ENCODE results near the gene SLC44A1.

DNA sequence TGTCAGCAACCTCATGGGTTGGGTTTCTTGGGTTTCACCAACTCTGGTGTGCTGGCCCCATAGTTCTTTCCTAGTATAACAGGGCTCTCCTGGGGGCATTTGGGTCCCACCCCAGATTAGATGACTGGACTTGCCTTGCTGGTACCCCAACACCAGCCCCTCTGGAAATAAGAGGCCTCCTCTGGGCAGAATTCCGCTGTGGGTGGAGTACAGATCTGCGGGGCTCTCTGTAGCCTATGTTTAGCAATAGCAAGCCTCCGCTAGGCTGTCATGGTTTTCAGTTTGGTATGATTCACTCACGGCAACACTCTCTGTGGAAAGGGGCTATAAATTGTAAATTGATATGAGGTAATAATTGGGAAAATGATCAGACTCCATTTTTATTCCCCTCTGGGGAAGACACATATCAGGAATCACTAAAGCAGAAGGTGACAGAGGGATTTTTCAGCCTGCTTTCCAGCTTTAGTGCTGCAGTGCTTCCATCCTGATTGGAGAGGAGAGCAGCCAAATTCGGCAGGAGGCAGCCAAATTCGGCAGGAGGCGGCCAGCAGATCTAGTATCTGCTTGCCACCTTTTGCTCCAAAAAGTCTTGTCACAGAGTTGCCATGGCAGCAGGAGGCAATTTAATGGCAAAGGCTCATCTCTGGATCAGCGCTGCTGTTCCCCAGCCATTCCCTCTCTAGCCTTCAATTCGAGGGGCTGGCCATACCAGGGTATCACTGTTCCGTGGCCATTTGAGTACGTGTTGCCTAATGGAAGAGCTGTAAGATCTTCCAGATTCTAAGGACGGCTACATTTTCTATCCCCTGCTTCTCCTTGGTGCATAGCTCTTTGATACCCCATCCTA lies 84.6 kb downstream of the SLC44A1 start:
- TF ChIP-seq CTCF (IDR thresholded peaks at IDR 0.05) (no peak), RAD21 (IDR thresholded peaks at IDR 0.05; ENCODE audit: low read length) (no peak), TAF1 (IDR thresholded peaks at IDR 0.05; ENCODE audit: borderline replicate concordance, low read depth, low read length) (no peak), EZH2phosphoT487 (IDR thresholded peaks at IDR 0.05; ENCODE audit: borderline replicate concordance, low read depth) (no peak), ZBTB33 (IDR thresholded peaks at IDR 0.05; ENCODE audit: borderline replicate concordance, low read depth) (no peak), FOXM1 (IDR thresholded peaks at IDR 0.05; ENCODE audit: low read depth) (no peak), EP300 (IDR thresholded peaks at IDR 0.05; ENCODE audit: borderline replicate concordance in 1 of 2, low read depth in 1 of 2, low read length in 1 of 2) (no peak), USF1 (IDR thresholded peaks at IDR 0.05; ENCODE audit: borderline replicate concordance, low read depth) (no peak), MXI1 (IDR thresholded peaks at IDR 0.05; ENCODE audit: low read depth, low read length) (no peak), NFIC (IDR thresholded peaks at IDR 0.05; ENCODE audit: borderline replicate concordance) (no peak)
- TF ChIP-seq, protein P1, sequence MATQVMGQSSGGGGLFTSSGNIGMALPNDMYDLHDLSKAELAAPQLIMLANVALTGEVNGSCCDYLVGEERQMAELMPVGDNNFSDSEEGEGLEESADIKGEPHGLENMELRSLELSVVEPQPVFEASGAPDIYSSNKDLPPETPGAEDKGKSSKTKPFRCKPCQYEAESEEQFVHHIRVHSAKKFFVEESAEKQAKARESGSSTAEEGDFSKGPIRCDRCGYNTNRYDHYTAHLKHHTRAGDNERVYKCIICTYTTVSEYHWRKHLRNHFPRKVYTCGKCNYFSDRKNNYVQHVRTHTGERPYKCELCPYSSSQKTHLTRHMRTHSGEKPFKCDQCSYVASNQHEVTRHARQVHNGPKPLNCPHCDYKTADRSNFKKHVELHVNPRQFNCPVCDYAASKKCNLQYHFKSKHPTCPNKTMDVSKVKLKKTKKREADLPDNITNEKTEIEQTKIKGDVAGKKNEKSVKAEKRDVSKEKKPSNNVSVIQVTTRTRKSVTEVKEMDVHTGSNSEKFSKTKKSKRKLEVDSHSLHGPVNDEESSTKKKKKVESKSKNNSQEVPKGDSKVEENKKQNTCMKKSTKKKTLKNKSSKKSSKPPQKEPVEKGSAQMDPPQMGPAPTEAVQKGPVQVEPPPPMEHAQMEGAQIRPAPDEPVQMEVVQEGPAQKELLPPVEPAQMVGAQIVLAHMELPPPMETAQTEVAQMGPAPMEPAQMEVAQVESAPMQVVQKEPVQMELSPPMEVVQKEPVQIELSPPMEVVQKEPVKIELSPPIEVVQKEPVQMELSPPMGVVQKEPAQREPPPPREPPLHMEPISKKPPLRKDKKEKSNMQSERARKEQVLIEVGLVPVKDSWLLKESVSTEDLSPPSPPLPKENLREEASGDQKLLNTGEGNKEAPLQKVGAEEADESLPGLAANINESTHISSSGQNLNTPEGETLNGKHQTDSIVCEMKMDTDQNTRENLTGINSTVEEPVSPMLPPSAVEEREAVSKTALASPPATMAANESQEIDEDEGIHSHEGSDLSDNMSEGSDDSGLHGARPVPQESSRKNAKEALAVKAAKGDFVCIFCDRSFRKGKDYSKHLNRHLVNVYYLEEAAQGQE (IDR thresholded peaks at IDR 0.05; ENCODE audit: low read depth, low read length), result no peak
- TF ChIP-seq, protein P2, sequence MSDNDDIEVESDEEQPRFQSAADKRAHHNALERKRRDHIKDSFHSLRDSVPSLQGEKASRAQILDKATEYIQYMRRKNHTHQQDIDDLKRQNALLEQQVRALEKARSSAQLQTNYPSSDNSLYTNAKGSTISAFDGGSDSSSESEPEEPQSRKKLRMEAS (IDR thresholded peaks at IDR 0.05; ENCODE audit: low read depth), result no peak
- TF ChIP-seq, protein P3, sequence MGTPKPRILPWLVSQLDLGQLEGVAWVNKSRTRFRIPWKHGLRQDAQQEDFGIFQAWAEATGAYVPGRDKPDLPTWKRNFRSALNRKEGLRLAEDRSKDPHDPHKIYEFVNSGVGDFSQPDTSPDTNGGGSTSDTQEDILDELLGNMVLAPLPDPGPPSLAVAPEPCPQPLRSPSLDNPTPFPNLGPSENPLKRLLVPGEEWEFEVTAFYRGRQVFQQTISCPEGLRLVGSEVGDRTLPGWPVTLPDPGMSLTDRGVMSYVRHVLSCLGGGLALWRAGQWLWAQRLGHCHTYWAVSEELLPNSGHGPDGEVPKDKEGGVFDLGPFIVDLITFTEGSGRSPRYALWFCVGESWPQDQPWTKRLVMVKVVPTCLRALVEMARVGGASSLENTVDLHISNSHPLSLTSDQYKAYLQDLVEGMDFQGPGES (IDR thresholded peaks at IDR 0.05; ENCODE audit: low read depth, low read length), result no peak
